GM18498 (cell line): ENCODE data around the gene INTS6L.
"Not testable (repeated sequence)": the region's sequence is repeated elsewhere in the genome, so short reads cannot be mapped to it uniquely, and the experiment has no call there.

Source experiments
- ATAC-seq: cut with Tn5 transposase; IDR thresholded peaks from one replicate; pipeline ENCODE4 v1.9.1; 2021; ENCODE audit warnings: mild to moderate bottlenecking, moderate library complexity; ENCODE audit not compliant: unreplicated experiment

The INTS6L gene

GRCh38 chrX:135522132-135522530 lies 1.7 kb downstream of the INTS6L start:
- no peak for ATAC-seq

- no peak for ATAC-seq
These were observed 2.6 kb downstream of the INTS6L start for GRCh38 chrX:135522878-135523693.

GRCh38 chrX:135528254-135528653 lies 7.8 kb downstream of the INTS6L start:
- no peak for ATAC-seq

GRCh38 chrX:135528756-135529155 lies 8.3 kb downstream of the INTS6L start:
- ATAC-seq, result no peak

GRCh38 chrX:135530097-135530496 lies 9.6 kb downstream of the INTS6L start:
- ATAC-seq, result no peak

GRCh38 chrX:135531813-135532212 lies 11.4 kb downstream of the INTS6L start:
- ATAC-seq, result no peak

- ATAC-seq, result no peak
These were observed 14.8 kb downstream of the INTS6L start for GRCh38 chrX:135535077-135535940.

- peak; percentile 74 for ATAC-seq
These were observed 16.4 kb downstream of the INTS6L start for GRCh38 chrX:135536877-135537276.

- no peak for ATAC-seq
These were observed 20.9 kb downstream of the INTS6L start for GRCh38 chrX:135541351-135541750.

- no peak for ATAC-seq
These were observed 22.7 kb downstream of the INTS6L start for GRCh38 chrX:135543172-135543571.

- ATAC-seq, result no peak
These were observed 23.5 kb downstream of the INTS6L start for GRCh38 chrX:135543924-135544323.

GRCh38 chrX:135544338-135544948 lies 24.0 kb downstream of the INTS6L start:
- ATAC-seq, result peak; percentile 96

- ATAC-seq, result no peak
These were observed 27.3 kb downstream of the INTS6L start for GRCh38 chrX:135547767-135548166.

- no peak for ATAC-seq
These were observed 29.1 kb downstream of the INTS6L start for GRCh38 chrX:135549519-135549918.

GRCh38 chrX:135556055-135556454 lies 35.6 kb downstream of the INTS6L start:
- ATAC-seq, result no peak

- no peak for ATAC-seq
These were observed 36.9 kb downstream of the INTS6L start for GRCh38 chrX:135557344-135557743.

- no peak for ATAC-seq
These were observed 52.0 kb downstream of the INTS6L start for GRCh38 chrX:135572436-135572835.

GRCh38 chrX:135581496-135581895 lies 61.0 kb downstream of the INTS6L start:
- ATAC-seq, result no peak

GRCh38 chrX:135585153-135585552 lies 64.7 kb downstream of the INTS6L start:
- no peak for ATAC-seq

- no peak for ATAC-seq
These were observed 71.4 kb downstream of the INTS6L start for GRCh38 chrX:135591871-135592270.

- ATAC-seq, result not testable (repeated sequence)
These were observed 73.6 kb downstream of the INTS6L start for GRCh38 chrX:135594049-135594448.
